ENCODE results near the gene PAQR7.

The PAQR7 gene

DNA sequence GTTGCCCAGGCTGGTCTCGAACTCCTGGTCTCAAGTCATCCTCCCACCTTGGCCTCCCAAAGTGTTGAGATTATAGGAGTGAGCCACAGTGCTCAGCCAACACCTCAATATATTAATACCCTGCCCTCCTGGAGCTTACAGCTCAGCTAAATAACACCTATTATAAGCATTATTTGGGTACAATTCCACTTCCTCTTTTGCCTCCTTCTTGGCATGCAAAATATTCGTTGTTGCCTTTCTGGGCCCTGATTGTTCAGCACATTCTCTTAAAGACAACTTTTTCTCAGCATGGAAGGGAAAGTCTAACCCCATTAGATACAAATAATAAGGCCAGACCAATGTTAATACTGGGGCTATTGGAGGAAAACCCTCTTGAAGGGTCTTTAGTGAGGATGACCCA is 2.8 kb downstream of the PAQR7 start:
- DNase-seq: no peak

DNA sequence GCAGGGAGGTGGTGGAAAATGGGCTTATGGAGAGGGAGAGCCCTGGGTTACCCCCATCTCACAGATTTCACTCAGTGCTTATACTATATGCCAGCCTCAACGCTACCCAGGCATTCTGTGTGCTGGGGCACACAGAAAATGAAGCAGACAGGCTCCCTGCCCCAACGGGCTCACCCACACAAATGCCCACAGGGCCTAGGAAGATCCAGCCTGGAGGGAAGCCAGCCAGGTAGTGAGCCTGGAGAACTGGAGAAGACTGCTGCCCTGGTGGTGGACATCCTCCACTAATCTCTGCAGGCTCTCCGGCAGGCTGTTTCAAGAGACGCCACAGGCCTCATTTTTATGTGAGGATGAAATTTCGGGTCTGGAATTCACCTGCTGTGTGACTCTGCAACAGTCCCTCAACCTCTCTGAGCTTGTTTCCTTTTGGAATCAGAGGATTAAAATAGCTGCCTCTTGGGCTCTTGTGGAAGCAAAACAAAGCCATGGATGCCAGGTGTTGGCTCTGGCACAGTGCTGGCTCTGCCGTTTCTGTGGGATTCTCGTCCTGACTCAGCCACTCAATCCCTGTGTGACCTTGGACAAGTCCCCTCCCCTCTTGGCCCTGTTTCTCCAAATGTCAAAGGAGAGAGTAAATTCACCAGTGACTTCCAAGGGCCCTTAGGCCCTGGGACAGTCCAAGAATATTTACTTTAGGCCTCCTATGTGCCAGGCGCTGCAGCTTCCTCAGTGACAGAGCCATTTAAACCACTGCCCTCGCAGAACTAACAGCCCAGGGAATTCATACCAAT is 3.6 kb downstream of the PAQR7 start:
- DNase-seq: no peak

DNA sequence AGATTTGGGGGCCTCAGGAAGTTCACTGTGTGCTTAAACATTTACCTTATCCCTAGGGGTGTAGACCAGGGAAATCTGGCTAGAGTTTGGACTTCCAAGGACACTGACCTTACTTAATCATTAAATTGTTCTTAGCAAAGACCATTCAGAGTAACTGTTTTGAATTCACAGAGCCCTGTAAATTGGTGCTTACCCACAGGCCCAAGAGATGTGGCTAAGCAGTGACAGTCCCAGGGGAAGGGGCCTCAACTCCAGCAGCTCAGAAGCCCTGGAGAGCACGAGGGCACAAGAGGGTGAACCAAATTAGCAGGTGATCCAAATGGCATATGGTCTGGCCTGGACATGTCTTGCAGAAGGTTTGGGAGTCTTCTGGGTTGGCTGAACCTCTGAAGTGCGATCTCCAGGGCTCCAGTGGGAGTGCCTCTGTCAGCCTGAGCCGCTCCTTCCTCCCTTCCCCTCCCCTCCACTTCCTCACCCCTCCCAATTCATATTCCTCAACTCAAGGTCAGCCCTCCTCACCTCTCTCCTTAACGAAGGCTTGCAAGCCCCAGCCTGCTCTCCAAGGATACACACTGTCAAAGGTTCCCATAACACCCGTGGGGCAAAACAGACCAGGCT is 4.3 kb downstream of the PAQR7 start:
- DNase-seq: no peak

DNA sequence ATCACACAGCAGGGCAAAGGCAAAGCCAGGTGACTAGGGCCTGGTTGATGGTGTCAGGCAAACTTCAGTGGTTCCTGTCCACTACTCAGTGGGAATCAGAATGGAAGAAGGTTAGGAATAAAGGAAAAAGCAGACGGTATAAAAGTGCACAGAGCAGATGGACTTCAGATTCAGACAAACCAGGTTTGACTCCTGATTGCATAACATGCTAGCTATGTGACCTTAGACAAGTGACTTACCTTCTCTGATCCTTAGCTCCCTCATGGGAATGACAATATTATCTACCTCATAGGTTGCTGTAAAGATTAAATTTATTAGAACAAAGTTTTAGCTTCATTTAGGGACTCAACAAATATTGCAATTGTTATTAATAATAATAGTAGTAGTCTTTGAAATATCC is 4.9 kb downstream of the PAQR7 start:
- no peak for DNase-seq

DNA sequence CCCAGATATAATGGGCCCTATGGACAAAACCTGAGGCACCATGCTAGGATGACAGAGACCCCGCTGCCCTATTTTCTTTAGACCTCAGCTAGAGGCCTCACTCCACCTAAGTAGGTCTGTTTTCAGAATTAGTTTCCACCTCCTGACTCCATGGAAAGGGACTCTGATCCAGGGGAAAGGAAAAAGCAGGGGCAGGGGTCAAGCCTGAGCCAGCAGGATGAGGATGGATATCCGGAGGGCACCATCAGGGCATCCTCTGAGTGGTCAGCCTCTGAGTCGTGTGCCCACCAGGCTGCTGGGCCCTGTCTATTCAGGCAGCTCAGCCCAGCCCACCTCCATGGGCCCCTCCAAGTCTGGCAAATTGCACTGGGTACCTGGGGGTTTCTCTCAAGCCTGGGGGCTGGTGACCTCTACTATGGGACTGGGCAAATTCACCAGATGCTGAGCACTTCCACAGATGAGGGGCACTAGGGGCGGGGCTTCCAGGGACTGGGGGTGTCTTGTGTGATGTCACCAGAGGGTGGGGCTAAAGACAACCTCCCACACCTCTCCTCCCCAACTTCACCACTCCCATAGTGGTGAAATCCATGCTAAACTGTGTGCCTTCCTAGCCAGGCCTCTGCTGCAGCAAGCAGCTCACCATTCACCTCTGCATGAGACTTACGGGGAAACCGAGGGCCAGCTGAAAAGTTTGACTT is 5.5 kb downstream of the PAQR7 start:
- no peak for DNase-seq

DNA sequence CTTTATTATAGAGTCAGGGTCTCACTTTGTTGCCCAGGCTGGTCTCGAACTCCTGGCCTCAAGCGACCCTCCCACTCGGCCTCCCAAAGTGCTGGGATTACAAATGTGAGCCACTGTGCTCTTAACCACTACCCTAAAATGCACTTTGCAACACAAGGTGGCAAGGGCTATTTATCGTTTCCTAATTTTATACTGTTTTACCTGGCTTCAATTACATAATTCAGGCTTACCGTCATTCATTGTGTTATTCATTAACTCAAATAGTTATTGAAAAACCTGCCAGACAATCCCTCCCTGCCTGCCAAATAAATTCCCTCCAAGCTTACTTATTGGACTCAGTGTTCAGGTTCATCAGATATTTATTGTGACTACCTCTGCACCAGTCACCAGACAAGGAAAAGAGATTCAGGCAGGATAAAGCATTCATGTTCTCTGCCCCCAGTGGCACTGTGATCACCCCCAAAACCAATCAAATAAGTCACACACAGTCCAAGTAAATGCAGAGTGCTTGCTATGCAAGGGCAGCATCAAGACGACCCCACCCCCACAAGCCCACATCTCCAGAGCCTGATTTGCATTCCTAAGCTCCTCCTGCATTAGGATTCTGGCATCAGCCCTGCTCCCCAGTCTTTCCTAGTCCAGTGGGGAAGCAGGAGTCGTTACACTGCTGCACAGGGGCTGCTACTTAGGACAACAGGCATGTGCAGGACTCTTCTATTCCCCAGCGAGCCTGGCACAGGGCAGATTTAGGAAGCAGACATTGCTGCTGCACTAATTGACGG is 8.1 kb downstream of the PAQR7 start:
- no peak for DNase-seq

DNA sequence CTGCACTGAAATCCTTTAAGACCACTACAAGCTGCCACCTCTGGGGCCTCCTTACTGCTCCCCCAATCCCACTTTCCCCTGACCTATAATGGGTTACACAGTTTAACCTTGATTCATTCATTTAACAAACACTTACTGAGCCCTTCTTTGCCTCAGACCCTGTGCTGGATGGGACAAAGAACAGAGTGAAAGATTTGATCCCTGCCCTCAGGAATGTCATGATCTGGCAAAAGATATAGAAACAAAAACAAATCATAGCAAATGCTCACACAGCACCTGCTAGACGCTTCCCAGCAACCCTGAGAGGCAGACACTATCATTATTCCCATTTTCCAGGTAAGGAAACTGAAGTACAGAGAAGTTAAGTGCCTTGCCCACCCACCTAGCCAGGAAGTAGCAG is 9.2 kb downstream of the PAQR7 start:
- DNase-seq: no peak

DNA sequence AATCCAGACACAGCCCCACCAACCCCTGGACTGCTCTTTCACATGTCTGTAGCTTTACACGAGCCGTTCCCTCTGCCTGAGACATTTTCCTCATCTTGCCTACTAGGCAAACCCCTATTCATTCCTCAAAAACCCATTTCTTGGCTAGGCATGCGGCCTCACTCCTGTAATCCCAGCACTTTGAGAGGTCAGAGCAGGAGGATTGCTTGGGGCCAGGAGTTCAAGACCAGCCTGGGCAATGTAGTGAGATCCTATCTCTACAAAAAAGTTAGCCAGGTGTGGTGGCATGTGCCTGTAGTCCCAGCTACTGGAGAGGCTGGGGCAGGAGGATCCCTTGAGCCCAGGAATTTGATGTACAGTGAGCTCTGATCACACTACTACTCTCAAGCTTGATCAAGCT is 11.1 kb downstream of the PAQR7 start:
- no peak for DNase-seq

DNA sequence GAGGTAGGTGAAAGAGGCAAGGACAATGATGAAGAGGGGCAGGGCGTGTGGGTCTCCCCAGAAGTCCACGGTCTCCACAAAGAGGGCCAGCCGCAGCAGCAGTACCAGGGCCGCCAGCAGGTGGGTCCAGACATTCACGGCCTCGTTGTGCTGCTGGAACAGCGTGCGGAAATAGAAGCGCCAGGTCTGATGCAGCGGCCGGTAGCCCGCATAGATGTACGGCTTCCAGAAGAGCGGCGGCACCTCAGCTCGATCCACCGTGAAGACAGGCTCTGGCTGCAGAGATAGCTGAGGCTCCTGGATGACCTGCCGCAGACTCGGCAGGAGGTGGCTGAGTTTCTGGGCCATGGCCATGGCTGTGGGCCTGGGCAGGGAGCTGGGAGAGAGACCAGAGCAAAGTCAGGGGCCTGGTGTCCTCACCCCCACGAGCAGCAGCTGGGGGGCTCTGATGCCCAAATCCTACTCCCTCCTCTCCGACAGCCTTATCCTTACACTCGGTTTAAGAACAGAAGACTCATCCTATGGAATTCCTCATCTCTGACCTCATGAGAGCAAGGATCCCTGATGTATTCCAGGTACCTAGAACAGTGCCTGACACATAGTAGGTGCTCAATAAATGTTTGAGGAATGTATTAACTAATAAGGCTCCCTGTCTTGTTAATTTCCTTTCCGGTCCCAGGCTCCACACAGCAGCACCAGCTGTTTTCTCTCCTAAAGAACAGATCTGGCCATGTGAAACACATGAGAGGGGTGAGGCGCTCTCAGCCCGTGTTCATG is 11.8 kb downstream of the PAQR7 start:
- DNase-seq: no peak

DNA sequence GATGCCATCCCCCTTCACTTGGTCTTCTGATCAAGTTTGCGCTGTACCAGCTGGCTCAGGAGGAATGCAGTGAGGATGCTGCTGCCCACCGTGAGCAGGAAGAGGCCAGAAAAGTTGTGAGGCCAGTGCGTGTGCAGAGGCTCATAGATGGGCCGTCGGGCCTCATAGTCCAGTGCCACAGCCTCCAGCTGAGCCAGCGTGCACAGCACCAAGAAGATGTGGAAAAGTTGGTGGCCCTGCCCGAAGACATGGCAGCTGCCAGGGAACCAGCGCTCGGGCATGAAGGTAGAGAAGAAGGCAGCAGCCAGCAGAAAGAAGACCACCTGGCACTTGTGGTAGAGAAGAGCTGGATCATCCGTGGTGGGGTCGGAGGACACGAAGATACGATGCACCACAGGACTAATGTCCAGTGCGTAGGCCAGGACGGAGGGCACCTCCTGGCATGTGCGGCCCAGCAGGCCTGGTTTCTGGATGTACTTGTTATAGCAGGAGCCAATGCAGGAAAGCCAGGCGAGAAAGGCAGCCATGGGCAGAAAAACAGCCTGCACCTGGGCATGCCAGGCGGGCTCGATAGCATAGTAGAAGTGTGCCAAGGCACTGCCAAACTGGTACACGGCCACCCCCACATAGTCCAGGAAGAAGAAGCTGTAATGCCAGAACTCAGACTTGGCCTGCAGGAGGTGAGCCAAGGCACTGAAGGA is 12.6 kb downstream of the PAQR7 start:
- DNase-seq: no peak

DNA sequence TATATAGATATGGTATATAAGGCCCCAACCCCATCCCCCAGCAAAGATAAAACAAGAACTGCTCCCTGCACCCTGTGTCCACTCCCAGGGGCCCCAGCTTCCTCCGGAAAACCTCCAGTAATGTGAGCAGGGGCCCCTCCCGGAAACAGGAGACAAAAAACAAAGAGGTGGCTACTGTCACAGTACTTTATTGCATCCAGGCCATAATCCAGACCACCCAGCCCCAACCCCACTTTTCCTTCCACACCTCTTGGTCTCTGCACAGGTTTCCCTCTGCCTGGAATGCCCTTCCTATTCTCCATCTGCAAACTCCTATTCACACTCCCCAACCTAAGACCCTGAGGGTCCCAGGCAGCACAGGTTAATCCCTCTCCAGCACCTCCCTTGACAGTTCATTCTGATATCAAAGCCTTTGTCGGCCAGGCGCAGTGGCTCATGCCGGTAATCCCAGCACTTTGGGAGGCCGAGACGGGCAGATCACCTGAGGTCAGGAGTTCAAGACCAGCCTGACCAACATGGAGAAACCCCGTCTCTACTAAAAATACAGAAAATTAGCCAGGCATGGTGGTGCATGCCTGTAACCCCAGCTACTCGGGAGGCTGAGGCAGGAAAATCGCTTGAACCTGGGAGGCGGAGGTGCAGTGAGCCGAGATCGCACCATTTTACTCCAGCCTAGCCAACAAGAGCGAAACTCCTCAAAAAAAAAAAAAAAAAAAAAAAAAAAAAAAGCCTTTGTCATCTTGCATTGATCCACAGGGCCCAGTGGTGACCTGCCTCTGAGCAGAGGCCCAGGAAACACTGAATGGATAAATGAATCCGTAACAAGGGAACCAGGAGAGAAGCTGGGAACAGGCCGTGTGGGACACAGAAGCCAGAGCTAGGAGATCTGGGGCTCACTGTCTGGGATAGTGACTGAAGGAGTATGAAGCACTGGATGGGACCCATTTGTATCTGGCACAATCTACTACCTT is 13.9 kb downstream of the PAQR7 start:
- DNase-seq: no peak

DNA sequence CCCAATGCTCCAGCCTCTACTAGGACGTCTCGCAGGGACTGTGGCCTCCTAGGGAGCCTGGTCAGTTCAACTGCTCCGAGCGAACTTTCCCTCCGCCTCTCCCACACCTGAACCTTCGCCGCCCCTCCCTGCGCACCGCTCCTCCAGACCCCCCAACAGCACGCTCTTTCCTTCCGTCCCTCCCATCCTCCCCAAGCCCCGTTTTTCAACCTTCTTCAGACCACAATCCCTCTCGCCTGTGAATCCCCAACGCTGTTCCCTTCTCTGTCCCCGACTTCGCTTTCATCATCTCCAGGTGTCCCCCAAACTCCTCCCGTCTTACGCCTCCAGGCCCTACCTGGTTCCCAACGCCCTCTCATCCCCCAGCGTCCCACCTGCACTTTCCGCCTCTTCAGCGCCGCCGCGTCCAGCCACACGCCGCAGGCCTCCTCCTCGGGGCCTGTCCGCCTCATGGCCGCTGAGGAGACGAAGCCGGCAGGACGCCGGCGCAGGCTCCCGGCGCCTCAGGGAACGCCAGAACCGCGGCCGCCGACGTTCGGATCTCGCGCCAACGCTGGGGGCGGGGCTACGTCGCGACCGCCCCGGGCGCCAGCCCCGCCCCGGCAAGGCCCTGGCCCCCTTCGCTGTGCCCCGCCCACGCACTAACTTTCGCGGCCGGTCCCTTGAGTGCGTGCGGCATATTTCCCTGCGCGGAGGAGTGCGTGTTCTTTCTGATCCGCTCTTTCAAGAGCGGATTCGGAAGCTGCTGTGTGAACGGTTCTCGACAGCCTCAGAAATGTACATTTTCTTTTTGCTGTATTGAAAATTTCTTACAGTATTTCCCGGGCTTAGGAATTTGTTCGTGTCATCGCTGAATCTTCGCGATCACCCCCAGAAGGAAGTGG is 16.4 kb downstream of the PAQR7 start, which contains the start of gene AUNIP:
Gene AUNIP (minus strand): TSS at position 552 of the 884 bp plus-strand sequence. CDS start 100 bp downstream, at position 452.
- DNase-seq: peak; percentile 89 to 90

DNA sequence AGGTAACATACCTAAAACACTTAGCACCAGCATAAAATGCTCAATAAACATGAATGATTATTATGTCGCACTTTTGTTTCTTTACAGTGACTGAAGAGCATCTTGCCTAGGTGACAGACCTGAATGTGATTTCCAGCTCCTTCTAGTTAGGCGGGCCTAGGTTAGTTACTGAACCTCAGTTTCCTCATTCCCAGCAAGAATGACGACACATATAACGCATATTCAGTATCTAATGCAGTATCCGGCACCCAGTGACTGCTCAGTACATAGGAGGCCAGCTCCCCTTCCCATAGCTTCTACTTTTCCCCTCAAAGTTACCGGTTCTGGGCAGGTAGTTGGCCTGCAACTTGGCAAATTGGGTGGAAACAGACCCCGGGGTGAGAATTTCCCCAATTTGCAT is 17.0 kb downstream of the PAQR7 start:
- DNase-seq: no peak

DNA sequence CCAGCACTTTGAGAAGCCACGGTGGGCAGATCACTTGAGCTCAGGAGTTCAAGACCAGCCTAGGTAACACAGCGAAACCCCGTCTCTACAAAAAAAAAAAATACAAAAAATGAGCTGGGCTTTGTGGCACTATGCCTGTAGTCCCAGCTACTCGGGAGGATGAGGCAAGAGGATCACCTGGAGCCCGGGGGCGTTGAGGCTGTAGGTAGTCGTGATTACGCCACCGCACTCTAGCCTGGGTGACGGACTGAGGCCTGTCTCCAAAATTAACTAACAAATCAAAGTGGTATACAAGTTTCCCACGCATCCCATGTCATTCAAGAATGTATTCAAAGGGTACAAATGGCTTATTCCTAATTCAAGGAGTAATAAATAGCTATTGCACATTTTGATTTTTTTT is 18.7 kb downstream of the PAQR7 start:
- no peak for DNase-seq

DNA sequence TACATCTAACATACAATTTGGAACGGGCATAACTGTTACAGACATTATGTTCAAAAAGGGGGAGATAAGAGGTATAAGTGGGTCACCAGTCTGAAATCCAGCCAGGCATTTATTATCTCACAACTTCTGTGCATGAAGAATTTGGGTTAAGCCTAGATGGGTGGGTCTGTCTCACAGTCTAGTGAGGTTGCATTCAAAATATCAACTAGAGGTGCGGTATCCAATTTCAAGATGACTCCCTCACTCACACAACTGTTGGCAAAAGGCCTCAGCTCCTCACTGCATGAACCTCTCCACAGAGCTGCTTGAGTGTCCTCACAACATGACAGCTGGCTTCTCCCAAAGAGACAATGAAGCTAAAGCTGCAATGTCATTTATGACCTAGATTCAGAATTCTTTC is 21.0 kb downstream of the PAQR7 start:
- DNase-seq: no peak

DNA sequence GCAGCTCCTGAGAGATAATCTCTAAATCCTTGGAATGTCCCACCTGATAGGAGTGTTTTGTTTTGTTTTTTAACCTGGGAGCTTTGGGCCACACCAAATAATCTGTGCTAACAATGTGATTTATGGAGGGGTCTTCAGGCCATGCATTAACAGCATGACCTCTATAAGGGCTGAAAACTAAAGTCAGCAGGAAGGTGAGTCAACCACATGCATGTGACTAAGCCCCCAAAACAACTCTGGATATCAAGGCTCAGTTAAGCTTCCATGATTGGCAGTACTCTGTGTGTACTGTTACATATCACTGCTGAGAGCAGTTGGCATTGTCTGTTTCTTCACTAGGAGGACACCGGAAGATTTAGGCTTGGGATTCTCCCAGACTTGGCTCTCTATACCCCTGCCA is 27.0 kb downstream of the PAQR7 start:
- no peak for DNase-seq

DNA sequence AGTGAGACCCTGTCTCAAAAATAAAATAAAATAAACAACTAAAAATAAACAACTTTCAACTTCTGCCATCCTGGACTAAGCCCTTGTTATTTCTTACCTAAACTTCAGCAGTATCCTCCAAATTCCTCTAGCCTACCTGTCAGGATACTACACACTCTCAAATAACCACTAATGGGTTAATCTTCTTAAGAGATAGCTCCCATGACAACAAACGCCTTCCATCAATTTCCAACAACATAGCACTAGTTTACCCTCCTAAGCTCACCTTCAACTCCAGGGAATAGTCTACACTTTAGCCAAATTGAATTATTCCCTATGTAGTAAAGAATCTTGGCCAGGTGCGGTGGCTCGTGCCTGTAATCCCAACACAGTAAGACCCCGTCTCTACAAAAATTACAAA is 27.6 kb downstream of the PAQR7 start:
- DNase-seq: no peak

DNA sequence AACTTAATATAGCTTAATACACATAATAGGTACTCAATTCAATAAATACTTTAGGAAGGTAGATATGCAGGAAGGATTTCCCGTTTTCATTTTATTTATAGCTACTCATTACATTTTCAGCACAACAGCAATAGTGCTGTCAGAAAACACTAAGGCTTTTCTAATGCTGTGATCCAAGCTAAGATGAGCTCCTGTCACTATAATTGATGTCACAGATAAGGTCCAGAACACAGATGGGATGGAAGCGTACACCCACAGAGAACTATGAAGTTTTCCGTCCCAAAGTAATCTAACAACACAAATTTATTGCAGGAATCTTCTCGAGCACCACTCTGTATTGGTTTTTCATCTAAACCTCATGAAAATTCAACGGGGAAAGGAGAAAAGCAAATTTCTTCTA is 29.8 kb downstream of the PAQR7 start:
- DNase-seq: no peak

DNA sequence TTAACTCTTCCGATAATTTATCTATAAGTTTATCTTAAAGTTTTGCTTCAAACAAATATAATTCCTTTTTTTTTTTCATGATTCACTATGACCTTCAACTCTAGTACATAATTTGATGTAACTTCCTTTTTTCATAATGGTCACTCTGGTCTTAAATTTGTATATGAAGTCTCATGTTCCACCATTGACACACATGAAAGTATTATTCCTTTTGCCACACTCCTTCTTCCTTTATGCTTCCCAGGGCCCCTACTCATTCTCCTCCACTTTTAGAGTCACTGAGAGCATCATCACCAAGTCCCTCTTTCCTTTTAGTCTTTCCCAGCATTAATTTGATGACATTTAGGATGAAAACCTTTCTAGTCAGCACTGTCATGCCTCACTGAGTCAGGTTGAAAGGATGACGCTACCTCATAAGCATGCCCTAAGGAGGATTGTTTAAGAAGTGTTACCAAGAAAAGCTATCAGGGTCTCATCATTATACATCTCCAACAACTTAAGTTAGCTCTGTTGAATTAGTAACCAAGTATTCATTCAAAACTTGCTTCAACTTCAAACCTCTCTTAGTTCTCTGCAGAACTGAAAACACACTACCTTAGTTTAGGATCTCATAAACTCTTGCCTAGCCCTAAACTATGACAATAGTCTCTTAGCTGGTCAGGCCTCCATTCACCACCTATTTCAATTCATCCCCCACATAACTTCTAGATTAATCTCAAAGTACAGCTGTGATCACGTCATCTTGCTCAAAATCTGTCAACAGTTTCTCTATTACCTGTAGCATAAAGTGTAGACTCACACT is 30.8 kb downstream of the PAQR7 start:
- DNase-seq: no peak
